ENCODE measurements around the gene LIPH. TPM values are rescaled to one million over a fixed set of nuclear protein-coding genes. Genes with fewer than 3 reads are reported as not detected.
"Not testable (repeated sequence)": the region's sequence is repeated elsewhere in the genome, so short reads cannot be mapped to it uniquely, and the experiment has no call there.

LIPH gene
- total RNA-seq, 4 donors from 2014 or later: 0.31 to 1.2 (median 0.58) TPM; not detected in 1

- peaks cover 0 to 21% (median 4%) of the 10 kb centered on the region in 3 donors for H3K4me1 ChIP-seq
- 29% methylated on average over 2 to 3 of the region's 3 CpGs for WGBS, 2 donors (ENCODE audit: low coverage in 1 of 2)
Measured at GRCh38 chr3:185582871-185583270, 30.5 kb upstream of the LIPH start.

DNA sequence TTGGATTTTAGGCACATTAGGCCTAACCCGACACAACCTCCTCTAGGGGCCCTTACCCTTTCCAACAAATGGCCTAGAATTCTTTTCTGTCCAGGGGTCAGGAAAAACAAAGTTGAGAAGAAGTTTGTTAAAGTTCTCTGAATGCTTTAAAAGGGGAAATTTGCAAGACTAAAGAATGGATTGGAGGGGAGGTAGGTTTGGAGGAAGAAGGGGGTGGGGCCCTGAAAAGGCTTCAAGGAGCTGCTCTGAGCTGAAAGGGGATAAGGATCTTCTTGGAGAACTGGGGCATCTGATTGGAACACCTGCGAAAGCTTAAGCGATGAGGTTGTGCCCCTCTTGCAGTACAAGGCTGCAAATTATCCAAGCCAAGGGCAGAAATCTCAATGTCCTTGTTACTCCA, 29.8 kb upstream of the LIPH start:
- Histone ChIP-seq H3K36me3 (no peaks in the 10 kb centered on the region), H3K9me3 (no peaks in the 10 kb centered on the region), H3K4me1 (peaks cover 0 to 14% (median 4%) of the 10 kb centered on the region in 3 donors), H3K27ac (no peak overlapping the region), H3K4me3 (no peak overlapping the region), H3K27me3 (no peaks in the 10 kb centered on the region)
- TF ChIP-seq POLR2AphosphoS5 (IDR thresholded peaks at IDR 0.05): no peak
- TF ChIP-seq POLR2A (IDR thresholded peaks at IDR 0.05): no peak
- TF ChIP-seq EP300 (IDR thresholded peaks at IDR 0.05): no peak
- no peak for TF ChIP-seq CTCF (IDR thresholded peaks at IDR 0.05)
- WGBS, 2 donors (ENCODE audit: low coverage in 1 of 2): 33 to 44% methylated on average over 3 of the region's 3 CpGs
- ATAC-seq: no peak

More at GRCh38 chr3:185582871-185583270, 30.5 kb upstream of the LIPH start:
- no peak for ATAC-seq
- Histone ChIP-seq H3K4me3 (no peak overlapping the region), H3K27ac (no peak overlapping the region), H3K9me3 (no peaks in the 10 kb centered on the region), H3K27me3 (no peaks in the 10 kb centered on the region), H3K36me3 (no peaks in the 10 kb centered on the region)
- TF ChIP-seq EP300 (IDR thresholded peaks at IDR 0.05): no peak
- no peak for TF ChIP-seq POLR2AphosphoS5 (IDR thresholded peaks at IDR 0.05)
- no peak for TF ChIP-seq POLR2A (IDR thresholded peaks at IDR 0.05)

GRCh38 chr3:185575108-185575869, 22.9 kb upstream of the LIPH start:
- not testable (repeated sequence) for H3K4me3 ChIP-seq, H3K27me3 ChIP-seq, H3K36me3 ChIP-seq, H3K4me1 ChIP-seq, H3K27ac ChIP-seq, ATAC-seq
- peaks cover 0 to 15% (median 0%) of the 10 kb centered on the region in 3 donors for H3K9me3 ChIP-seq
- 24 to 29% methylated on average over 12 to 14 of the region's 17 CpGs for WGBS, 2 donors (ENCODE audit: low coverage in 1 of 2)
- TF ChIP-seq CTCF (IDR thresholded peaks at IDR 0.05): peak in 3 of 4 experiments; percentile 16 to 56 (median 41)

- H3K4me3 ChIP-seq: no peak overlapping the region
- no peaks in the 10 kb centered on the region for H3K27me3 ChIP-seq
- 86 to 89% methylated on average over 4 to 5 of the region's 5 CpGs for WGBS, 2 donors (ENCODE audit: low coverage in 1 of 2)
- H3K27ac ChIP-seq: no peak overlapping the region
- TF ChIP-seq POLR2A (IDR thresholded peaks at IDR 0.05): no peak
- TF ChIP-seq CTCF (IDR thresholded peaks at IDR 0.05): no peak
- no peak for TF ChIP-seq EP300 (IDR thresholded peaks at IDR 0.05)
- no peak for TF ChIP-seq POLR2AphosphoS5 (IDR thresholded peaks at IDR 0.05)
- no peaks in the 10 kb centered on the region for H3K36me3 ChIP-seq
- H3K9me3 ChIP-seq: peaks cover 0 to 21% (median 0%) of the 10 kb centered on the region in 3 donors
- no peaks in the 10 kb centered on the region for H3K4me1 ChIP-seq
- ATAC-seq: no peak
Measured at GRCh38 chr3:185572183-185572582, 19.8 kb upstream of the LIPH start.

- no peak for TF ChIP-seq POLR2AphosphoS5 (IDR thresholded peaks at IDR 0.05)
- no peak for TF ChIP-seq EP300 (IDR thresholded peaks at IDR 0.05)
- TF ChIP-seq CTCF (IDR thresholded peaks at IDR 0.05): no peak
- TF ChIP-seq POLR2A (IDR thresholded peaks at IDR 0.05): no peak
- Histone ChIP-seq H3K36me3 (no peaks in the 10 kb centered on the region), H3K27ac (no peak overlapping the region), H3K27me3 (peaks cover 26% of the 10 kb centered on the region), H3K4me3 (no peak overlapping the region), H3K4me1 (peaks cover 0 to 6% (median 0%) of the 10 kb centered on the region in 3 donors), H3K9me3 (no peaks in the 10 kb centered on the region)
- ATAC-seq: no peak
- WGBS, 2 donors (ENCODE audit: low coverage in 1 of 2): 27 to 56% methylated on average over 3 to 5 of the region's 5 CpGs
Measured at GRCh38 chr3:185561958-185562357, 9.6 kb upstream of the LIPH start.

Data from gastroesophageal sphincter (tissue), 4 donors.